K562 (cell line): Measurements from ENCODE around the gene PLD5. TPM values are rescaled to one million over a fixed set of nuclear protein-coding genes. Genes with fewer than 3 reads are reported as not detected.
"Not testable (repeated sequence)": the region's sequence is repeated elsewhere in the genome, so short reads cannot be mapped to it uniquely, and the experiment has no call there.

Source experiments
- ATAC-seq: fragments of 200-7000 bp; cut with Tn5 transposase; 3 replicates; pipeline ENCODE4 v1.9.1; 2020; ENCODE audit warnings: moderate library complexity
- BruUV-seq: library from RNA; stranded (reverse); fragments of 400-500 nt; replicated peaks from 2 replicates; lab custom pipeline; 2021; lab: Mats Ljungman, UMichigan
- CTCF ChIA-PET: fragments of 300-600 bp; formaldehyde crosslinking; extraction: SDS; loops from one replicate; lab custom pipeline; 2021; ENCODE audit warnings: low intra/inter-chr PET ratio; lab: Yijun Ruan, JAX
- POLR2A ChIA-PET: fragments of 300-600, 350-650 bp; sonication (Branson Sonifier 250); formaldehyde crosslinking; extraction: SDS; loops from one replicate; lab custom pipeline; 2021; ENCODE audit warnings: antibody characterized with exemption, inconsistent platforms; lab: Yijun Ruan, JAX
- DNase-seq, 4 experiments: peaks; one replicate each; pipeline versions ENCODE4 v3.0.0 to v3.0.0-alpha.2; 2011 to 2018; ENCODE audit warnings: low spot score in 3 of 4, mixed read lengths in 3 of 4; ENCODE audit errors: extremely low read depth in 1 of 4
- FAIRE-seq: peaks from 2 replicates; lab custom pipeline; 2011; peaks lifted over from hg19 to GRCh38; lab: Jason Lieb, UNC
- H2AFZ ChIP-seq: 2 replicates; pipeline ENCODE4 v1.6.0; 2011; ENCODE audit warnings: low read depth, low read length, control low read depth, inconsistent platforms
- H3K27ac ChIP-seq: fragments of 200-600 bp; 3 replicates; pipeline ENCODE4 v1.8.0; 2011; ENCODE audit warnings: low read depth, mild to moderate bottlenecking, control low read depth, inconsistent platforms, low read length, moderate library complexity, mixed read lengths; ENCODE audit errors: extremely low read depth
- H3K27me3 ChIP-seq, 2 experiments: fragments of 300-600 bp in 1 of 2; 2 replicates in 1 of 2; 3 replicates in 1 of 2; pipeline versions ENCODE4 v1.6.0 to v1.8.0; 2011; ENCODE audit warnings: inconsistent platforms in 2 of 2, low read length in 2 of 2, mild to moderate bottlenecking in 1 of 2, mixed read lengths in 1 of 2, moderate library complexity in 1 of 2; ENCODE audit not compliant: control insufficient read depth in 2 of 2, insufficient read depth in 2 of 2
- H3K36me3 ChIP-seq: fragments of 300-600 bp; 3 replicates; pipeline ENCODE4 v1.8.0; 2011; ENCODE audit warnings: mild to moderate bottlenecking, low read length, inconsistent platforms; ENCODE audit not compliant: control insufficient read depth, insufficient read depth
- H3K4me1 ChIP-seq, 2 experiments: fragments of 200-600 bp in 1 of 2; replicated peaks in 1 of 2; 2 replicates in 1 of 2; 3 replicates in 1 of 2; pipeline versions ENCODE4 v1.5.1 to v1.8.0; 2011; ENCODE audit warnings: inconsistent platforms in 2 of 2, low read length in 2 of 2, mild to moderate bottlenecking in 1 of 2, mixed read lengths in 1 of 2, moderate library complexity in 1 of 2; ENCODE audit not compliant: control insufficient read depth in 2 of 2, insufficient read depth in 2 of 2
- H3K4me2 ChIP-seq: 2 replicates; pipeline ENCODE4 v1.6.1; 2011; ENCODE audit warnings: low read length, control low read depth, inconsistent platforms, mixed read lengths; ENCODE audit not compliant: insufficient read depth
- H3K4me3 ChIP-seq: fragments of 200-600 bp; sonication (generic), shearing (Covaris generic); 2 replicates; pipeline ENCODE4 v1.5.1; 2016; ENCODE audit warnings: control low read depth, inconsistent platforms
- H3K79me2 ChIP-seq: fragments of 200-600 bp; 3 replicates; pipeline ENCODE4 v1.8.0; 2011; ENCODE audit warnings: low read length, inconsistent platforms; ENCODE audit not compliant: control insufficient read depth, insufficient read depth
- H3K9ac ChIP-seq, 2 experiments: 2 replicates each; pipeline versions ENCODE4 v1.6.0 to v1.6.1; 2011; ENCODE audit warnings: low read depth in 2 of 2, low read length in 2 of 2, control low read depth in 1 of 2, inconsistent platforms in 1 of 2, mild to moderate bottlenecking in 1 of 2, mixed read lengths in 1 of 2; ENCODE audit not compliant: insufficient read depth in 1 of 2
- H3K9me1 ChIP-seq: one replicate; pipeline ENCODE4 v1.6.0; 2011; ENCODE audit warnings: inconsistent platforms, mild to moderate bottlenecking, low read length, moderate library complexity; ENCODE audit not compliant: control insufficient read depth, insufficient read depth
- H3K9me3 ChIP-seq: replicated peaks from 2 replicates; pipeline ENCODE4 v1.5.1; 2011; ENCODE audit warnings: low read depth, low read length, inconsistent platforms; ENCODE audit not compliant: control insufficient read depth, insufficient read depth
- H4K20me1 ChIP-seq: replicated peaks from 2 replicates; pipeline ENCODE4 v1.6.1; 2011; ENCODE audit warnings: low read length, inconsistent platforms, mixed read lengths; ENCODE audit not compliant: control insufficient read depth, insufficient read depth
- BCOR ChIP-seq: fragments of 450-650 bp; IDR thresholded peaks from 2 replicates; pipeline ENCODE4 v1.6.1; 2016
- CBFB ChIP-seq: sonication (generic); formaldehyde crosslinking; IDR thresholded peaks from 2 replicates; pipeline ENCODE4 v1.4.0; 2020; ENCODE audit warnings: mild to moderate bottlenecking, missing genetic modification reagents
- EP400 ChIP-seq: fragments of 450-650 bp; IDR thresholded peaks from 2 replicates; pipeline ENCODE4 v1.6.1; 2017; ENCODE audit warnings: antibody characterized with exemption, mild to moderate bottlenecking, moderate library complexity
- MCM3 ChIP-seq: fragments of 450-650 bp; IDR thresholded peaks from 2 replicates; pipeline ENCODE4 v1.6.1; 2016
- SAP30 ChIP-seq: fragments of 200-600 bp; sonication (generic); IDR thresholded peaks from 2 replicates; pipeline ENCODE4 v1.6.1; 2012; ENCODE audit warnings: borderline replicate concordance, low read depth, mild to moderate bottlenecking, moderate library complexity, low read length, control low read depth, inconsistent platforms; ENCODE audit not compliant: insufficient read depth, poor library complexity, severe bottlenecking
- SMARCC2 ChIP-seq: fragments of 450-650 bp; IDR thresholded peaks from 2 replicates; pipeline ENCODE4 v1.6.1; 2017; ENCODE audit warnings: antibody characterized with exemption, moderate library complexity, mild to moderate bottlenecking, low read depth
- TCF15 ChIP-seq: fragments of 250-450 bp; sonication (Bioruptor Pico); IDR thresholded peaks from 2 replicates; pipeline ENCODE4 v1.8.0; 2022; ENCODE audit warnings: moderate library complexity, mild to moderate bottlenecking, inconsistent platforms
- ZBTB5 ChIP-seq: fragments of 450-650 bp; IDR thresholded peaks from 2 replicates; pipeline ENCODE4 v1.6.1; 2017; ENCODE audit warnings: antibody characterized with exemption
- ZC3H4 ChIP-seq: sonication (generic); formaldehyde crosslinking; IDR thresholded peaks from 2 replicates; pipeline ENCODE4 v1.9.0; 2021; ENCODE audit warnings: missing genetic modification reagents, borderline replicate concordance
- ZNF146 ChIP-seq: IDR thresholded peaks from one replicate; pipeline ENCODE4 v1.6.1; 2018; ENCODE audit warnings: missing compliant biosample characterization; ENCODE audit not compliant: unreplicated experiment
- ZNF507 ChIP-seq: conservative IDR thresholded peaks from 2 replicates; pipeline ENCODE4 v1.6.1; 2017; ENCODE audit warnings: missing genetic modification characterization, missing compliant biosample characterization
- ZNF57 ChIP-seq: fragments of 450-650 bp; formaldehyde crosslinking; IDR thresholded peaks from 2 replicates; pipeline ENCODE4 v1.4.0; 2020; ENCODE audit warnings: mild to moderate bottlenecking, moderate library complexity
- ZNF584 ChIP-seq: fragments of 200-800 bp; sonication (Bioruptor generic); IDR thresholded peaks from 2 replicates; pipeline ENCODE4 v1.6.1; 2016; ENCODE audit warnings: low read depth, mild to moderate bottlenecking, missing genetic modification characterization, missing compliant biosample characterization
- ZNF589 ChIP-seq: fragments of 200-800 bp; sonication (Bioruptor generic); IDR thresholded peaks from 2 replicates; pipeline ENCODE4 v1.6.1; 2016; ENCODE audit warnings: low read depth, missing genetic modification characterization, missing compliant biosample characterization
- WGBS: fragments of 100-300 bp; shearing (Covaris generic); methylation state at CpG from one replicate; pipeline ENCODE4 v1.1.6; 2016; ENCODE audit warnings: low coverage, mixed read lengths; ENCODE audit not compliant: insufficient coverage; ENCODE audit errors: missing lambda C conversion rate; 5-methylcytosine and 5-hydroxymethylcytosine counted together
- in situ Hi-C: fragments of 300-500 bp; cut with MboI; formaldehyde crosslinking; loops from 4 replicates; pipeline ENCODE4 v1.15.0; 2018; ENCODE audit warnings: inconsistent platforms, mixed read lengths
- intact Hi-C: fragments of 100-400 bp; cut with micrococcal nuclease; formaldehyde crosslinking; loops from 2 replicates; pipeline ENCODE4 v1.14.2; 2022
- polyA plus RNA-seq, 8 experiments: library from polyadenylated mRNA; depleted of rRNA in 4 of 8; stranded (reverse) in 5 of 8; unstranded in 3 of 8; fragments of >200 nt; fragmentation: Nextera tagmentation in 2 of 8; fragmentation: Illumina TruSeq in 1 of 8; extraction: Ambion mirVana in 2 of 8; extraction: Trizol in 1 of 8; gene quantifications; 2 replicates each; pipeline versions ENCODE4 v1.2.1 to v1.2.3, GENCODE V29; 2011 to 2014; ENCODE audit warnings: inconsistent platforms in 1 of 8, missing spikeins in 1 of 8
- total RNA-seq, 7 experiments: library from RNA; depleted of rRNA in 6 of 7; stranded (reverse); fragments of >200 nt in 6 of 7; fragmentation: Illumina TruSeq in 2 of 7; extraction: Trizol in 2 of 7; gene quantifications; 2 replicates each; pipeline versions ENCODE4 v1.2.1 to v1.2.3, GENCODE V29; 2011 to 2021; ENCODE audit warnings: low replicate concordance in 1 of 7
- TF ChIP-seq, protein P1 (sequence below): fragments of 250-450 bp; sonication (Bioruptor Pico); IDR thresholded peaks from 2 replicates; pipeline ENCODE4 v1.5.0; 2021

The PLD5 gene
- total and polyA plus RNA-seq, 9 of the 15 experiments (the other 6 are each of a cell fraction or from before 2014, with no cell fraction given) = not detected

DNA sequence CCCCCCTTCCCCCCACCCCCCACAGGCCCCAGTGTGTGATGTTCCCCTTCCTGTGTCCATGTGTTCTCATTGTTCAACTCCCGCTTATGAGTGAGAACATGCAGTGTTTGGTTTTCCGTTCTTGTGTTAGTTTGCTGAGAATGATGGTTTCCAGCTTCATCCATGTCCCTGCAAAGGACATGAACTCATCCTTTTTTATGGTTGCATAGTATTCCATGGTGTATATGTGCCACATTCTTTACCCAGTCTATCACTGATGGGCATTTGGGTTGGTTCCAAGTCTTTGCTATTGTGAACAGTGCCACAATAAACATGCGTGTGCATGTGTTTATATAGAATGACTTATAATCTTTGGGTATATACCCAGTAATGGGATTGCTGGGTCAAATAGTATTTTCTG, 466.3 kb downstream of the PLD5 start:
- CTCF ChIA-PET, H3K9me3 ChIP-seq, H3K79me2 ChIP-seq, H3K9me1 ChIP-seq, H3K9ac ChIP-seq, H3K36me3 ChIP-seq, H3K27ac ChIP-seq, intact Hi-C loops, H2AFZ ChIP-seq, DNase-seq, H3K4me1 ChIP-seq, H3K4me3 ChIP-seq, H3K4me2 ChIP-seq, in situ Hi-C loops, H4K20me1 ChIP-seq, BruUV-seq, ATAC-seq, FAIRE-seq, POLR2A ChIA-PET: not testable (repeated sequence)
- WGBS = 5% methylated on average over 1 of the region's 3 CpGs
- peak; percentile 16 for TF ChIP-seq ZNF146
- peaks cover 0 to 18% of the 10 kb centered on the region in 2 experiments; a peak in 2 of 5 replicates for H3K27me3 ChIP-seq

GRCh38 chr1:242057745-242058115, 466.8 kb downstream of the PLD5 start:
- WGBS = 2% methylated on average over 3 of the region's 3 CpGs
- intact Hi-C loops = no loop called here
- TF ChIP-seq ZBTB5 = no peak
- no peak for TF ChIP-seq ZC3H4 (CRISPR knock-in tag)
- TF ChIP-seq SAP30 = no peak
- TF ChIP-seq ZNF507 (tag) = no peak
- TF ChIP-seq SMARCC2 = no peak
- TF ChIP-seq TCF15 (CRISPR knock-in tag) = no peak
- TF ChIP-seq, protein P1, sequence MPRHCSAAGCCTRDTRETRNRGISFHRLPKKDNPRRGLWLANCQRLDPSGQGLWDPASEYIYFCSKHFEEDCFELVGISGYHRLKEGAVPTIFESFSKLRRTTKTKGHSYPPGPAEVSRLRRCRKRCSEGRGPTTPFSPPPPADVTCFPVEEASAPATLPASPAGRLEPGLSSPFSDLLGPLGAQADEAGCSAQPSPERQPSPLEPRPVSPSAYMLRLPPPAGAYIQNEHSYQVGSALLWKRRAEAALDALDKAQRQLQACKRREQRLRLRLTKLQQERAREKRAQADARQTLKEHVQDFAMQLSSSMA (CRISPR knock-in tag) = no peak
- TF ChIP-seq EP400 = no peak
- TF ChIP-seq ZNF584 (CRISPR knock-in tag) = no peak
- no peak for TF ChIP-seq ZNF57
- TF ChIP-seq BCOR = no peak
- no peak for TF ChIP-seq CBFB
- no peak for TF ChIP-seq ZNF589 (CRISPR knock-in tag)
- TF ChIP-seq MCM3 = no peak

More at GRCh38 chr1:242057745-242058115, 466.8 kb downstream of the PLD5 start:
- no peak for DNase-seq
- Histone ChIP-seq H4K20me1 (no peaks in the 10 kb centered on the region), H3K9me3 (no peaks in the 10 kb centered on the region), H3K36me3 (no peaks in the 10 kb centered on the region), H3K79me2 (no peaks in the 10 kb centered on the region), H3K27ac (no peak overlapping the region), H3K9me1 (no peaks in the 10 kb centered on the region), H2AFZ (no peak overlapping the region), H3K9ac (no peak overlapping the region; a peak in 1 of 4 replicates), H3K27me3 (peaks cover 0 to 18% of the 10 kb centered on the region in 2 experiments; a peak in 2 of 5 replicates), H3K4me2 (no peak overlapping the region), H3K4me1 (peaks cover 0 to 4% of the 10 kb centered on the region in 2 experiments; a peak in 1 of 5 replicates), H3K4me3 (no peak overlapping the region)
- POLR2A ChIA-PET = no interaction called here
- CTCF ChIA-PET = no interaction called here
- no TSS peak for BruUV-seq
- ATAC-seq = no peak; the same call in 2 of the 3 replicates
- no peak for FAIRE-seq
- in situ Hi-C loops = no loop called here
